Hippocampal formation (tissue), 2 donors: ENCODE data around the gene CHRNA9.

Experiments used
- DNase-seq, 2 donors: peaks; one replicate each; lab custom pipeline; 2025; lab: John Stamatoyannopoulos, UW

The CHRNA9 gene

GRCh38 chr4:40308528-40309122 is 26.5 kb upstream of the CHRNA9 start:
- DNase-seq: no peak

GRCh38 chr4:40309250-40309774 is 25.8 kb upstream of the CHRNA9 start:
- DNase-seq: no peak

GRCh38 chr4:40310225-40310624 is 24.9 kb upstream of the CHRNA9 start:
- no peak for DNase-seq

GRCh38 chr4:40311811-40312346 is 23.3 kb upstream of the CHRNA9 start:
- DNase-seq: no peak

- DNase-seq: no peak
Measured at GRCh38 chr4:40314951-40315350, 20.2 kb upstream of the CHRNA9 start.

- no peak for DNase-seq
Measured at GRCh38 chr4:40316333-40316781, 18.8 kb upstream of the CHRNA9 start.

GRCh38 chr4:40316782-40317635 is 18.1 kb upstream of the CHRNA9 start:
- no peak for DNase-seq

- no peak for DNase-seq
Measured at GRCh38 chr4:40317916-40318658, 17.0 kb upstream of the CHRNA9 start.

GRCh38 chr4:40321574-40322275 is 13.4 kb upstream of the CHRNA9 start:
- DNase-seq: no peak

GRCh38 chr4:40322811-40323210 is 12.3 kb upstream of the CHRNA9 start:
- DNase-seq: no peak

GRCh38 chr4:40323866-40324265 is 11.3 kb upstream of the CHRNA9 start:
- no peak for DNase-seq

GRCh38 chr4:40325406-40326019 is 9.6 kb upstream of the CHRNA9 start:
- peak in 1 of 2 donors; percentile 38 for DNase-seq

GRCh38 chr4:40327340-40327739 is 7.8 kb upstream of the CHRNA9 start:
- DNase-seq: no peak

- DNase-seq: no peak
Measured at GRCh38 chr4:40328383-40328782, 6.8 kb upstream of the CHRNA9 start.

GRCh38 chr4:40329805-40330204 is 5.3 kb upstream of the CHRNA9 start:
- DNase-seq: no peak

- no peak for DNase-seq
Measured at GRCh38 chr4:40330536-40330935, 4.6 kb upstream of the CHRNA9 start.

GRCh38 chr4:40331101-40331745 is 3.9 kb upstream of the CHRNA9 start:
- DNase-seq: no peak

GRCh38 chr4:40331961-40332360 is 3.2 kb upstream of the CHRNA9 start:
- DNase-seq: no peak

GRCh38 chr4:40333921-40334352 is 1.2 kb upstream of the CHRNA9 start:
- DNase-seq: no peak

GRCh38 chr4:40335525-40335894 is 377 bp downstream of the CHRNA9 start:
- DNase-seq: no peak

- no peak for DNase-seq
Measured at GRCh38 chr4:40337051-40337450, 1.9 kb downstream of the CHRNA9 start.
